Endothelial cell (in vitro differentiated cells): Measurements from ENCODE around the gene MAJIN. TPM values are rescaled to one million over a fixed set of nuclear protein-coding genes. Genes with fewer than 3 reads are reported as not detected.

Source experiments
- DNase-seq: peaks from one replicate; pipeline ENCODE4 v3.0.0; 2021; ENCODE audit warnings: low spot score
- H3K27ac Mint-ChIP-seq: one replicate; pipeline ENCODE4 v1.8.0; 2021; ENCODE audit warnings: mixed read lengths, inconsistent platforms; ENCODE audit not compliant: unreplicated experiment
- H3K27me3 Mint-ChIP-seq: one replicate; pipeline ENCODE4 v1.8.0; 2021; ENCODE audit warnings: mild to moderate bottlenecking, moderate library complexity, mixed read lengths, inconsistent platforms; ENCODE audit not compliant: unreplicated experiment
- H3K36me3 Mint-ChIP-seq: one replicate; pipeline ENCODE4 v1.8.0; 2021; ENCODE audit warnings: mild to moderate bottlenecking, low read depth, mixed read lengths, inconsistent platforms; ENCODE audit not compliant: unreplicated experiment
- H3K4me1 Mint-ChIP-seq: one replicate; pipeline ENCODE4 v1.8.0; 2021; ENCODE audit warnings: mild to moderate bottlenecking, mixed read lengths, inconsistent platforms; ENCODE audit not compliant: unreplicated experiment
- H3K4me3 Mint-ChIP-seq: one replicate; pipeline ENCODE4 v1.8.0; 2021; ENCODE audit warnings: mild to moderate bottlenecking, mixed read lengths, inconsistent platforms; ENCODE audit not compliant: unreplicated experiment
- H3K9me3 Mint-ChIP-seq: one replicate; pipeline ENCODE4 v1.8.0; 2021; ENCODE audit warnings: mixed read lengths, inconsistent platforms; ENCODE audit not compliant: unreplicated experiment
- total RNA-seq: library from RNA; stranded (reverse); fragmentation: NEBNext Ultra II Directional; extraction: Animal tissue kit (Norgen Biotek cat#: 25700); gene quantifications from one replicate; pipeline ENCODE4 v1.2.1, GENCODE V29; 2021; ENCODE audit not compliant: unreplicated experiment
- TF ChIP-seq, protein P1 (sequence below): fragments of 200-600 bp; sonication (generic); IDR thresholded peaks from one replicate; pipeline ENCODE4 v1.5.0; 2021; ENCODE audit warnings: antibody characterized with exemption; ENCODE audit not compliant: unreplicated experiment

MAJIN gene
- total RNA-seq, 1 donor from 2014 or later, result not detected

GRCh38 chr11:64976651-64977050 is 4.7 kb upstream of the MAJIN start:
- H3K27me3 Mint-ChIP-seq, result no peaks in the 10 kb centered on the region
- TF ChIP-seq, protein P1, sequence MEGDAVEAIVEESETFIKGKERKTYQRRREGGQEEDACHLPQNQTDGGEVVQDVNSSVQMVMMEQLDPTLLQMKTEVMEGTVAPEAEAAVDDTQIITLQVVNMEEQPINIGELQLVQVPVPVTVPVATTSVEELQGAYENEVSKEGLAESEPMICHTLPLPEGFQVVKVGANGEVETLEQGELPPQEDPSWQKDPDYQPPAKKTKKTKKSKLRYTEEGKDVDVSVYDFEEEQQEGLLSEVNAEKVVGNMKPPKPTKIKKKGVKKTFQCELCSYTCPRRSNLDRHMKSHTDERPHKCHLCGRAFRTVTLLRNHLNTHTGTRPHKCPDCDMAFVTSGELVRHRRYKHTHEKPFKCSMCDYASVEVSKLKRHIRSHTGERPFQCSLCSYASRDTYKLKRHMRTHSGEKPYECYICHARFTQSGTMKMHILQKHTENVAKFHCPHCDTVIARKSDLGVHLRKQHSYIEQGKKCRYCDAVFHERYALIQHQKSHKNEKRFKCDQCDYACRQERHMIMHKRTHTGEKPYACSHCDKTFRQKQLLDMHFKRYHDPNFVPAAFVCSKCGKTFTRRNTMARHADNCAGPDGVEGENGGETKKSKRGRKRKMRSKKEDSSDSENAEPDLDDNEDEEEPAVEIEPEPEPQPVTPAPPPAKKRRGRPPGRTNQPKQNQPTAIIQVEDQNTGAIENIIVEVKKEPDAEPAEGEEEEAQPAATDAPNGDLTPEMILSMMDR, result no peak
- no peak overlapping the region for H3K27ac Mint-ChIP-seq
- H3K36me3 Mint-ChIP-seq, result no peaks in the 10 kb centered on the region
- no peaks in the 10 kb centered on the region for H3K9me3 Mint-ChIP-seq
- H3K4me1 Mint-ChIP-seq, result no peaks in the 10 kb centered on the region
- DNase-seq, result no peak
- H3K4me3 Mint-ChIP-seq, result no peak overlapping the region

DNA sequence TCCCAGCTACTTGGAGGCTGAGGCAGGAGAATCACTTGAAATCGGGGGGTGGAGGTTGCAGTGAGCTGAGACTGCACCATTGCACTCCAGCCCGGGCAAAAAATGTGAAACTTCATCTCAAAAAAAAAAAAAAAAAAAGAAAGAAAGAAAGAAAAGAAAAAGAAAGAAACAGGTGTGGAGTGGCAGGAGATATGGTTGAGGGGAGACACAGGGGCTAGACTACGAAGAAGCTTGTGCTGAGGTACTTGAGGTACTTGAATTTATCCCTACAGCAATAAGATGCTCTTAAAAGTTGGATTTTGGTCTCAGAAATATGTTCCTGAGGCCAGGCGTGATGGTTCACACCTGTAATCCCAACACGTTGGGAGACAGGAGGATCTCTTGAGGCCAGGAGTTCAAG is 2.2 kb upstream of the MAJIN start:
- DNase-seq, result no peak
- Mint-ChIP-seq H3K36me3 (no peaks in the 10 kb centered on the region), H3K27me3 (no peaks in the 10 kb centered on the region), H3K4me1 (no peaks in the 10 kb centered on the region), H3K27ac (no peak overlapping the region), H3K4me3 (no peak overlapping the region), H3K9me3 (no peaks in the 10 kb centered on the region)
- TF ChIP-seq, protein P1, result no peak

- no peak for DNase-seq
- H3K4me3 Mint-ChIP-seq, result no peak overlapping the region
- H3K4me1 Mint-ChIP-seq, result no peaks in the 10 kb centered on the region
- no peak overlapping the region for H3K27ac Mint-ChIP-seq
- TF ChIP-seq, protein P1, result no peak
- no peaks in the 10 kb centered on the region for H3K9me3 Mint-ChIP-seq
- H3K27me3 Mint-ChIP-seq, result no peaks in the 10 kb centered on the region
- H3K36me3 Mint-ChIP-seq, result no peaks in the 10 kb centered on the region
Measured at GRCh38 chr11:64970731-64971151, 1.2 kb downstream of the MAJIN start.

DNA sequence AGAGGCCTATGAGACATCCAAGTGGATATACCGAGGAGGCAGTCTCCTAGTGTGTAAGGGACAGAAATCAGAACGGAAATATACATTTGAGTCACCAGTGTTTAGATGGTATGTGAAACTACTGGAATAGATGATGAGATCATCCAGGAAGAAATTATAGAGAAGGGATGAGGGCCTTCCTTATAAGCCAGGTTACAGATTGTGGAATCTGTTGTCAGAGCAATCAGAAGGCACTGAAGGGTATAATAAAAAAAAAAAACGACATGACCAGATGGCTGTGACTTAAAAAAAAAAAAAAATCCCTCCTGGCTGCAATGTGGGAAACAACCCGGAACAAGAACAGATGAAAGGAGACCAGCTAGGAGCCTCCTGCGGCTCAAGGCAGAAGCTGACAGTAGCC is 2.7 kb downstream of the MAJIN start:
- Mint-ChIP-seq H3K36me3 (no peaks in the 10 kb centered on the region), H3K9me3 (no peaks in the 10 kb centered on the region), H3K27me3 (no peaks in the 10 kb centered on the region), H3K4me1 (no peaks in the 10 kb centered on the region), H3K4me3 (no peak overlapping the region), H3K27ac (no peak overlapping the region)
- TF ChIP-seq, protein P1, result no peak
- no peak for DNase-seq

DNA sequence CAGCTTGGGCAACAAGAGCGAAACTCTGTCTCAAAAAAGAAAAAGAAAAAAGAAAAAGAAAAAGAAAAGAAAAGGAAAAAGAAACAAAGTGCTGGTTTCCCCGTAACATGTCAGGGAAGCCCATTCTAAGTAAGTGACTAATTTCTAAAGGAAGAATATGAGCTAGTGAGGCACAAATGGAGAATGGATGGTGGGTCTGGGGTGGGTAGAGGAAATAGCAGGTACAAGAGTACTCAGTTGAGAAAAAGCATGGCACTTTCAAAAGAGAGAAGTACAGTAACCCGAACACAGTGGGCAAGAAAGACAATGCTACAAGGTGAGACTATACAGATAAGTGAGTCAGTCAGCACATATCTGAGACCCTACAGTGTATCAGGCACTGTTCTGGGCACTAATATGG is 4.5 kb downstream of the MAJIN start:
- TF ChIP-seq, protein P1, result no peak

More for the DNA sequence above, 4.5 kb downstream of the MAJIN start:
- DNase-seq, result no peak
- H3K9me3 Mint-ChIP-seq, result no peaks in the 10 kb centered on the region
- no peaks in the 10 kb centered on the region for H3K27me3 Mint-ChIP-seq
- H3K4me3 Mint-ChIP-seq, result no peak overlapping the region
- no peak overlapping the region for H3K27ac Mint-ChIP-seq
- H3K4me1 Mint-ChIP-seq, result no peaks in the 10 kb centered on the region
- no peaks in the 10 kb centered on the region for H3K36me3 Mint-ChIP-seq
